ENCODE data around the gene NEIL3.
"Not testable (repeated sequence)": the region's sequence is repeated elsewhere in the genome, so short reads cannot be mapped to it uniquely, and the experiment has no call there.

The NEIL3 gene

DNA sequence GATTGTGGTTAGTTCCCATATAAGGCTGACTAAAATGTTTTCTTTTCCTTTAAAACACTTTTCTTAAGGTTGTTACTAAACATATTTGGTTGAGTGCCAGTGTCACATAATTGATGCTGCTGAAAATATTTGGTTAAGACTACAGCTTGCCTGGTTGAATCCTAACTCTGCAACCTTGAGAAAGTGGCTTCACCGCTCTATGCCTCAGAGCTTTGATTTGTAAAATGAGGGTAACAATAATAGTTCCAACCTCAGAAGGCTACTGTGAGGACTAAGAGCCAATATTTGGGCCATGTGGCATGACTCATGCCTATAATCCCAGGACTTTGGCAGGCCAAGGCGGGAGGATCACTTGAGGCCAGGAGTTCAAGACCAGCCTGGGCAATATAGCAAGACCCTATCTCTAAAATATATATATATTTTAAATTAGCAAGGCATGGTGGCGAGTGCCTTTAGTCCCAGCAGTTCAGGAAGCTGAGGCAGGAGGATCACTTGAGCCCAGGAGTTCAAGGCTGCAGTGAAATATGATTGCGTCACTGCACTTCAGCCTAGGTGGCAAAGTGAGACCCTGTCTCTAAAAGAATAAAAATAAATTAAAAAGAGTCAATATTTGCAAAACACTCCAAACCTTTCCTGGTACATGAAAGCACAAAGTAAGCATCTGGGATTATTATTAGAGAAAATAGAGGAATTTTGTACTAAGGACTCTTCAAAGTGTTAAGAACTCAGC, 7.1 kb upstream of the NEIL3 start:
- DNase-seq (ENCODE audit: low read depth in 1 of 2, low spot score in 1 of 2): no peak

DNA sequence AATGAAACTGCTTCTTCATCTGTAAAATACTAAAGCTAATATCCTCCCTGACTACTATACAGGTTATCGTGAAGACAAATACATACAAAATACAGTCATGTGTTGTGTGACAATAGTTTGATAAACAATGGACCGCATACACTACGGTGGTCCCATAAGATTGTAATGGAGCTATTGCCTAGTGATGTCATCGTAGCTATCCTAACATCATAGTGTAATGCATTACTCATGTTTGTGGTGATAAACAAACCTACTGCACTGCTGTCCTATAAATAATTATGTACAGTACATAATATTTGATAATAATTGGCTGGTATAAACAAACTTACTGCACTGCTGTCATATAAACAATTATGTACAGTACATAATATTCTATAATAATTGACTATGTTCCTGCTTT, 5.6 kb upstream of the NEIL3 start:
- DNase-seq (ENCODE audit: low read depth in 1 of 2, low spot score in 1 of 2): no peak

DNA sequence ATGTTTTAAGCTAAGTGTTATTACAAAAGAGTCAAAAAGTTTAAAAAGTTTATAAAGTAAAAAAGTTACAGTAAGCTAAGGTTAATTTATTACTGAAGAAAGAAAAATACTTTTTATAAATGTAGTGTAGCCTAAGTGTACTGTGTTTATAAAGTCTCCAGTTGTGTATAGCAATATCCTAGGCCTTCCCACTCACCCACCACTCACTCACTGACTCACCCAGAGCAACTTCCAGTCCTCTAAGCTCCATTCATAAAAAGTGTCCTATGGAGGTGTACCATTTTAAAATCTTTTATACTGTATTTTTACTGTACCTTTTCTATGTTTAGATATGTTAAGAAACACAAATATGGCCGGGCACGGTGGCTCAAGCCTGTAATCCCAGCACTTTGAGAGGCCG, 4.8 kb upstream of the NEIL3 start:
- DNase-seq (ENCODE audit: low read depth in 1 of 2, low spot score in 1 of 2): not testable (repeated sequence)

DNA sequence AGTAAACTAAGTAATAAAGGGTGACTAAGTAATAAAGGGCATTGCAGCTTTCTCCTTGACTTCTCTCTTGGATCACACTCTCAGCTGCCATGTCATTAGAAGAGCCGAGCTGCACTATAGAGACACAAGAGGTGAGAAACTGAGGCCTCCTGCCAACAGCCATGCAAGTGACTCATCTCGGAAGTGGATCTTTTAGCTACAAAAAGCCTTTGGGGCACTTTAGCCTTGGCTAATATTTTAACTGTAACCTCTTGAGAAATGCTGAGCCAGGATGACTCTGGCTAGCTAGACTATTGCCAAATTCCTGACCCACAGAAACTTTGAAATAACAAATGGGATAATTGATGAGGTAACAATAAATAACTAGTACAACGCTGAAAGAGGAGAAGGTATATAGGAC, 1.5 kb upstream of the NEIL3 start:
- DNase-seq (ENCODE audit: low read depth in 1 of 2, low spot score in 1 of 2): no peak

DNA sequence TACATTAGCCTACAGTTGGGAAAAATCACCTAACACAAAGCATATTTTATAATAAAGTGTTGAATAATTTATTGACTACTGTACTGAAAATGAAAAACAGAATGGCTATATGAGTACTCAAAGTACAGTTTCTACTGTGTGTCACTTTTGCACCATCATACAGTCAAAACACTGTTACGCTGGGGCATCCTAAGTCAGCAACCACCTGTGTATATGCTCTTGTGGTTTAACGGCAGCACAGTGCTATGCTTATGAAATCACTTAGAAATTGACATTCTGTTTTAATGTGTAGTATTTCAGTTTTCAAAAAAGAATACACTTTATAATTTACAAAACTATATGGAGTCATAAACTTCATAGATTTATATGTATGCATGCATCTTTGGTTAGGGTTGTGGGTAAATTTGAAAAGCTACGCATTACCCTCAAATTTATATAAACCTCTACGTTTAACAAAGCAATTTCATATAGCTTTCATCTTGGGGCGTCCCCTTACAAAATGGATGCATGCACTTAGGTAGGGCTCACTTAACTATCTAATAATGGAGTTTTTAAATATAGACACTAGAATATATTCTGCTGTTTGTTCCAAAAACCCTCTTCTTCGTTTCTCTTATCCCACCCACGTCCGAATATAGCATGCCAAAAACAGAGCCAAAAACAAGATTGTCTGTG, 690 bp upstream of the NEIL3 start:
- no peak for DNase-seq (ENCODE audit: low read depth in 1 of 2, low spot score in 1 of 2)

DNA sequence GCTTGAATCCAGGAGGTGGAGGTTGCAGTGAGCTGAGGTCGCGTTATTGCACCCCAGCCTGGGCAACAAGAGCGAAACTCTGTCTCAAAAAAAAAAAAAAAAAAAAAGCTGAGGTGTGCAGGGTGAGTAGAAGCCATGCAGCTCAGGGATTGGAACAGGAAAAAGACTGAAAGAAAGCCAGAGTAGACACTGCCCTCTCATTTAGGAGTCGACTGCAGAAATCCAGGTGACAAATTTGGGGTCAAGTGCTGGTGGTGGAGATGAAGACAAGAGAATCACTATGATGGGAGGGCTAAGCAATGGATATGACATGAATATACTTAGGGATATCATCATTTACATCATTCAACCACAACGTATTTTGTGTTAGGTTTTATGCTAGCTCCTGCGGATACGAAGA, 1.9 kb downstream of the NEIL3 start:
- DNase-seq (ENCODE audit: low read depth in 1 of 2, low spot score in 1 of 2): no peak

DNA sequence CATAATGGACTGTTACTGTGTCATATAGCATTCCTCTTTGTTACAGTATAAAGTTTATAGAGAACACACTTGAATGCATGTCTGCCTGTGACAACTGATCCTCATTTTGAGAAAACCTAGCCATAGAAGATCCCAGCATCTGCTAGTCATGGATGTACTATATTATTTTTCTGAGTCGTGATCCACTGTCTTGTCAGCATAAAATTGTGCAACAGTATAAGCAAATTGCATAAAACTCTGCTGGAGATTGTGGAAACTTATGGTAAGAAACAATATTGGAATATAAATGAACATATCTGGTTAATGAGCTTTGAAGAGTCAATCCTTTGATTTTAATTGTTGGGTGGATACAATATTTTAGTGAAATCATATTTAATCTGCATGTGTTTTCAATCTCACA, 3.6 kb downstream of the NEIL3 start:
- DNase-seq (ENCODE audit: low read depth in 1 of 2, low spot score in 1 of 2): no peak

DNA sequence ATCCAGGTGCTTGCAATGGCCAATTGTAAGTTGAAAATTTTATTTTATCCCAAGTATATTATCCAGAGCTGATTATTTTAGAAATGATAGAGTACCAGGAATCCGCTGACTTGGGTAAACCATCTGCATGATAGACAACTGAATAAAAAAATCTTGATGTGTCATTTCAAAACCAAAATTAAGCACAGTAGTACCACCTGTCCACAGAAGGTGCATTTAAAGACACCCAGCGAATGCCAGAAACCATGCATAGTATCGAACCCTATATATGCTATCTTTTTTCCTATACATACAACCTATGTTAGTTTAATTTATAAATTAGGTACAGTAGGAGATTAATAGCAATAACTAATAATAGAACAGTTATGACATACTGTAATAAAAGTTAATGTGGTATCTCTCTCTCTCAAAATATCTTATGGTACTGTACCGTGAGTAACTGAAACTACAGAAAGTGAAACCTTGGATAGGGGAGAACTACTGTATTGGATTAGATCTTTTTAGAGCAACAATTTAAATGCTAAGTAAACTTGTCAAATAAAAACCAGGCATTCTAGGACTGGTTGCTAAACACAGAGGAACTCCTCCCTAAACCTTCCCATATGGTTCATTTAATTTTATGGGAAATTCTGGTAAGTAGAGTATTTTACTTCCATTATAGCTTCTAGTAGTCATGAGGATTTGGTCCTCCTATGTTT, 6.2 kb downstream of the NEIL3 start:
- DNase-seq (ENCODE audit: low read depth in 1 of 2, low spot score in 1 of 2): no peak

DNA sequence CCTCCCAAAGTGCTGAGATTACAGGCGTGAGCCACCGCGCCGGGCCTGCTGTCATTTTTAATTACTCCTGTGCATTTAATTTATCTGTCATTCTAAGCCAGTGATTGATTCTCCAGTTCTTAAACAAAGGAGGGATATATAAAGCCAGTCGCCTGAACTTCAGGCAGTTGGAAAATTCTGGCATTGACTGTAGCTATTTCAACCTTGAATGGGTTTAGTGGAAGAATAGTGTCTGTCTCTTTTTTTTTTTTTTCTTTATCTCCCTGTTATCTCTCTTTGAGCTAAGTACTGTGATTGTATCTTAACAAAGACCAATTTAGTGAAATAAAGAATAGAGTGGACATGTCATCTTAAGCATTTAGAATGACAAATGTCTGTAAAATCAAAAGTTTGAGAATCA, 11.0 kb downstream of the NEIL3 start:
- DNase-seq (ENCODE audit: low read depth in 1 of 2, low spot score in 1 of 2): no peak

DNA sequence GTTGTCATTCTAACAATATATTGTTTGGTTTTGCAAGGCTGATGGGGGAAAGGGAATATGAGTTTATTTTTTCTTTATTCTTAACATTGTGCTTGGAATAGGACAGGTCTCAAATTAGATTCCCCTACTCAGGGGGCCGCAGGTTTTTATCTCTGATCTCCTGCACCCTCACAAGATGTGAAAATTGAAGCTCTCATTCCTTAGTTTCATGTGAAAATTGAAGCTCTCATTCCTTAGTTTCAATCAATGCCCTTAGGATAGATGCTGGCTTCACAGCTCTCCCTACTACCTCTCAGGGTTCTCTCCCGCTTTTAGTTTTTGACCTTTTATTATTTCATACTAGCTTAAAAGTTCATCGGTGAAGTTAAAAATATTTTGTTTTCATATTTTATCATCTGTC, 12.0 kb downstream of the NEIL3 start:
- no peak for DNase-seq (ENCODE audit: low read depth in 1 of 2, low spot score in 1 of 2)

DNA sequence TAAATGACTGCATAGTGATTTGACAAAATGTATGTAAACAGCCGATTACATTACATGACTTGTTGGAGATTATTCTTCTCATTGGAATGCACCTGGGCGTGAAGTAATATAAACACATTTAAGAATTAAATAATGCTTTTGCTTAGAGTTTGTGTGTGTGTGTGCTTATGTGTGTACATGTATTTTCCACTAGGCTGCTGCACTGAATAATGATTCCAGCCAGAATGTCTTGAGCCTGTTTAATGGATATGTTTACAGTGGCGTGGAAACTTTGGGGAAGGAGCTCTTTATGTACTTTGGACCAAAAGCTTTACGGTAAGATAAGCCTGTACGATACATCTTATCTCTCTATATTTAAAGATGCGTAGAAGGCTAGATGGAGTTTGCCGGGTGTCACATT, 12.6 kb downstream of the NEIL3 start:
- no peak for DNase-seq (ENCODE audit: low read depth in 1 of 2, low spot score in 1 of 2)

DNA sequence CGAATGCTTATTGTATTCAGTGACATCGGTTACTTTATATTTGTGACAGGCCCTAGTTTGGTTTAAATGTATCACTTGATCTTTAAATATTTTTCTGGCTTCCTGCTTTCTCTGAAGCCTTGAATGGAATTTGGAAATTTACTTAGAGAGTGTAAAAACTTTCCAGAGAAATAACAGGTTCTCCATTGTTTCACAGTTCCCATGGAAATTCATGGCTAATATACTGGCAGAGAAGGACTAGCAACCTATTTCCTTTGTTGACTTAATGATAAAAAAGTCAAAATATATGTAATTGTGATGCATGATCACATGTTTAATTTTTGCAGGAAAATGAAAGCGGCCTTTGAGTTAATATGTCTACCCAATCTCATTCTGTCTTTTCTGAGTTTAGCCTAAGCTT, 13.2 kb downstream of the NEIL3 start:
- no peak for DNase-seq (ENCODE audit: low read depth in 1 of 2, low spot score in 1 of 2)

DNA sequence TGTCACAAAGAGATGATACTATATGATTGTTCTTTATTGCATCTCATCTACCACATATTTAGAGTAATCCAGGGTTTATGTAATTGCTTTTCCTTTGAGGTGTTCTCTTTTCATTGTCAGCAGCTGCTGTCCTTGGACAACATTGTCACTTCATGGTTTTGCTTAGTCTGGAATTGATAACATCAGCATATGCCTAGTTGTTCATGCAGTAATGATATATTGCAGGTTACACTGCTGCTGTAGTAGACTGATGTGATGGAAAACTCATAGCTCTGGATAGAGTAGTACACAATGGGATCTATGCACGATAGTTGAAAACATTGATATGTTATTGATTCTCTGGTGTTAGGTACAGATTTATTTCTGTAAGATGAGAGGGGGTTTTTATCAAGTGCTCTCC, 13.7 kb downstream of the NEIL3 start:
- DNase-seq (ENCODE audit: low read depth in 1 of 2, low spot score in 1 of 2): no peak

DNA sequence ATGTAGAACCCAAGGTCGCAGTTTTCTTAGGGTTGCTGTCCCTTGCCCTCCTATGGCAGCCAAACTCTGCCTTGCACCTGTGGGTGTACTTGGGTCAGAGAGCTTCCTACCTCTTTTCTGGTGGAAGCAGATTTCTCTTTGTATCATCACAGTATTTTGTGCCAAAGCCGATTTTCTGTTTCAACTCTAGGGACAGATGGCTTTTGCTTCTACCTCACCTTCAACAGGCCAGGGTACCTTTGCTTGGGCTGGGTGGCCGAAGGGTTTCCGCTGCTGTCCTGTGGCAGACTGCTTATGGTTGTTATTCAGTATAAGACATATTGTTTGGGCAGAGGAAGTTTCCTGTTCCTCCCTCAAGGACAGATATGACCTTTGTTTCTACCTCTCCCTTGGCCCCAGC, 22.4 kb downstream of the NEIL3 start:
- DNase-seq (ENCODE audit: low read depth in 1 of 2, low spot score in 1 of 2): no peak

DNA sequence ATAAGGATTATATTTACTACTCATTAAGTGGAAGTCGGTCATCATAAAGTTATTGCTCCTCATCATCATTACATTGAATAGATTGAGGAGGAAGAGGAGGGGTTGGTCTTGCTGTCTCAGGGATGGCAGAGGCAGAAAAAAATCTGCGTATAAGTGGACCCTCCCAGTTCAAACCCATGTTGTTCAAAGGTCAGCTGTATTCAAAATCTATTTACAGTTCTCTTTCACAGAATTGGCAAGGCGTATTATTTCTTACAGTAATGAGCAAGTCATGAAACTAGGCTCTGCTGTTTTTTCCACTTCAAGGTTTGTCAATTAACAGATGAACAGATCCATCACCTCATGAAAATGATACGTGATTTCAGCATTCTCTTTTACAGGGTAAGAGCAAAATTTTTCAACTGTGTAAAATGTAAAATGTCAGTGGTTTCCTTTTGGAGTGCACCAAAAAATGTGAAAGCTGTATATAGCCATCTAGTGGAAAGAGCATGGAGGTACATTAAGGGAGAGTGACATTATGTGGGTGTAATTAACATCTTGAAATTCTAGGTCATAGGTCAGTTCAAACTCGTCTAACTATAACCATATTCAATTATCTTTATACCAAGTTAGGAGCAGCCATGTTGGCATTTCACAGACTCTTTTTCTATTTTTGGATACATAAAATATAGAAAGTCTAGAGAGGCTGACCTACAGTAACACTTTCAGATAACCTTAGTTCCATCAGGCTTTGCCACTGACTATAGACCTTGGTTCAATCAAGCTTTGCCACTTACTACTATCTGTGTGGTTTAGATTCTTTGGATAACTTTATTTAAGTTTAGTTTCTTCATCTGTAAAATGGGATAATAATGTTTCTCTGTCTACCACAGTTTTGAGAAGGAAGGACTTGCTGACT, 30.1 kb downstream of the NEIL3 start:
- no peak for DNase-seq (ENCODE audit: low read depth in 1 of 2, low spot score in 1 of 2)

DNA sequence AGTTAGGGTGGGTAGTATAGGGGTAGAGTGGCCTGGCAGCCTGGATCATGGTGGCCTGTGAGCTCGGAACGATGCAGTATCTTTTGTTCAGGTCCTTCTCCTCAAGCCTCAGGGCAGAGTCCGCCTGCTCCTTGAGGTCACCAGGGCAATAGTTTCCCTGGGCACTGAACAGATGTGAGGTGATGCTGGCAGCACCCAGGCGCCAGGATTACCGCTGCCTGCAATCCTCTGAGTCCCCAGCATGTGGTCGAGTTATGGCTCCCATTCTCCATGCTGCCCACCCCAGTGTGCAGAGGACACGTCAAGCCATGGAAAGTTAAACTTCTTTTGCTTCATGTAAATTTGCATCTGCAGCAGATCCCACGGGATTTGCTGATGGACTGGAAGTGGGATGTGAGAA, 38.7 kb downstream of the NEIL3 start:
- no peak for DNase-seq (ENCODE audit: low read depth in 1 of 2, low spot score in 1 of 2)

DNA sequence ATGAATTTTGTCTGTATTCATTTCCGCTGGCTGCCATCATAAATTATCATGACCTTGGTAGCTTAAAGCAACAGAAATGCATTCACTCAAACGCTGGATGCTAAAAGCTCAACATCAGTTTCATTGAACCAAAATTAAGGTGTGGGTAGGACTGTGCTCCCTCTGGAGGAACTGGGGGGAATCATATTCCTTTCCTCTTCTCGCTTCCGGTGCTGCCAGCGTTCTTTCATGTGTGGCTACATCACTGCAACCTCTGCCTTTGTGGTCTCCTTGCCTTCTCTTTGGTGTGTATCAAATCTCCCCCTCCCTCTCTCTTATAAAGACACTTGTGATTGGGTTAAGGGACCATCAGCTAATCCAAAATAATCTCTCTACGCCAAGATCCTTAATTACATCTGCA, 39.5 kb downstream of the NEIL3 start:
- no peak for DNase-seq (ENCODE audit: low read depth in 1 of 2, low spot score in 1 of 2)

DNA sequence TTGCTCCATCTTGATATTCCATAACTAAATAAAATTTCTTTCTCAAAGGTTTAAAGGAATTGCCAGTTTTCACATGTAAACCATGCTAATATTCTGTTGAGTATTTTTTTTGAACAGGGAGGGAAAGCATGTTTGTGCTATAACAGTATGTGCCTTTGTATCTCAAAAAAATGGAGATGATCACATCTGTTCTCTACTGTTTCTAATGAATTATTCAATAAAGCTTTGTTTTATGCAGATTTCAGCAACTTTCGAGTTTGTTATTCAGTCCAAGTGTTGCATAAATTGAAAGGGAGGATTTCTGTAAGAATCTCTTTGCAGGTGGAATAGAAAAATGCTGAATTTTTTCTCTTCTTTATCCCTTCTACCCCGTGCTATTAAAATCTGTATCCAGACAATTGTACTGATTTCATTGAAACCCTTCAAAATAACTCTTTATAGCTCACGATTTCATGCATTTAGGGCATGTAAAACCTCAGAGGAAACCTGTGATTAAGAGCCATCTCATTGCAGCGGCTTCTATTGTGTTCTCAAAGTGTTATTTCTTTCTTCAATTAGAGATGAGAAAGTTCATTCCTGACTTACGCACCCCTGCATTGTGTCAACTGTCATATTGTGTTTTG, 42.1 kb downstream of the NEIL3 start:
- no peak for DNase-seq (ENCODE audit: low read depth in 1 of 2, low spot score in 1 of 2)

DNA sequence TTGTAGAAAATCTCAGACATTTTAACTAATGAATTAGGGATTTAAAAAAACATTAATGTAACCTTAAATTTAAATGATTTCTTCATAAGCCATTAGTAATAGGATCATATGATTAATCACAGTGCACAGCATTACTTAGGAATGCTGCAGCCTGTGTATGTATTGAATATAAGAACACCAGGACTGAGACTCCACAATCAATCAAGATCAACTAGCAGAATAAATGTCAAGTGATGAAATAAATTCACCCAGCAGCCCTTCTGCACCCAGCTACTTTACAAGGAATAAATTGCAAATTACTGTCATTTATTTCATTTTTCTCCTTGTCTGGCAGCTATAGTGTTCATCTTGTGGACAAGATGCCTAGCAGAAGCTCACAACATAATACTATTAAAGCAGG, 46.5 kb downstream of the NEIL3 start:
- DNase-seq (ENCODE audit: low read depth in 1 of 2, low spot score in 1 of 2): no peak

DNA sequence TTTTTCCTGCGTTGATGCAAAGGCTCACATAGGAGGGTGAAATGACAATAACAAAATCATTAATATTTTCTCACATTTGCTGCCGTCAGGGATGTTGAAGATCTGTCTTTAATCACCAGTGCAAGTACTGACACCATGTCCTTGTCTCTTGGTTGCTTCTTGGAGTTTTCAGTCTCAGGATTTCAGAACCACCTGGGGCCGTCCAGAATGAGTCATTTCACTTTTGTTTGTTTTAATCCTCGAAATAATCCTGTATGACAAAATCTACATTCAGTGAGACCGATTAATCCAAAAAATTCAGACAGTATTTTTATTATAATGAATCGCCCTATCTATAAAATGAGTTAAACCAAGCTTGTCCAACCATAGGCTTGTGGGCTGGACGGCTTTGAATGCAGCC, 47.2 kb downstream of the NEIL3 start:
- no peak for DNase-seq (ENCODE audit: low read depth in 1 of 2, low spot score in 1 of 2)

DNA sequence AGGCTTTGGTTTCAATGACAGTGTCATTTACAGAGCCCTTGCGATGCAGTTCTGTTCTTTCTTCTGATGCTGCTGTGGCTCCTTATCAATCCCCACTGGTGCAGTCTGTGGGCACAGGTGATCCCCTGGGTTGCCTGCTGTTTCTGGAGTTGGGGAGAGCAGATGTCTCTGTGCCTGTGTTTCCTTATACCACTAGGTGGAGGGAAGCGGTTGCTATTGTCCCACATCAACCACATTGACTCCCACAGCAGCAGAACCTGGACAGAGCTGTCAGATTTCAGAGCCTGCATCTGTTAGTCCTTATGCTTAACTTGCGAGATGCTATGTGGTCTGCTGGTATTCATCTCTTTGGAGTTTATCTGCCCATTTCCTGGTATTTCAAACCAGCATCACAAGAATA, 57.7 kb downstream of the NEIL3 start:
- no peak for DNase-seq (ENCODE audit: low read depth in 1 of 2, low spot score in 1 of 2)

Measured in activated CD4-positive, alpha-beta T cell treated with anti-CD3 and anti-CD28 coated beads, Interleukin-2, amount 50 U/mL, for 24 hours (primary cell).